ENCODE data around the gene FAM168A.

GRCh38 chr11:73547706-73548595, 50.0 kb downstream of the FAM168A start:
- TF ChIP-seq EP300 (IDR thresholded peaks at IDR 0.05; ENCODE audit: low read depth) (no peak), POLR2A (IDR thresholded peaks at IDR 0.05) (no peak), CTCF (IDR thresholded peaks at IDR 0.05) (no peak)
